Right lobe of liver (tissue), 6 donors: ENCODE data around the gene KCNMA1. TPM values are rescaled to one million over a fixed set of nuclear protein-coding genes. Genes with fewer than 3 reads are reported as not detected.

Source experiments
- ATAC-seq, 4 donors: fragments of 200-7000 bp; cut with Tn5 transposase; one replicate each; pipeline ENCODE4 v1.9.1; 2020; ENCODE audit warnings: mild to moderate bottlenecking in 4 of 4, moderate library complexity in 4 of 4
- DNase-seq, 3 donors: peaks; one replicate each; pipeline ENCODE4 v3.0.0-alpha.2; 2020
- H3K27ac ChIP-seq, 3 donors: fragments of 200-600 bp; one replicate each; pipeline ENCODE4 v1.8.0; 2022
- H3K27me3 ChIP-seq, 2 donors: fragments of 200-600 bp; one replicate each; pipeline ENCODE4 v1.8.0; 2022
- H3K36me3 ChIP-seq, 4 donors: fragments of 200-600 bp; sonication (generic) in 1 of 4; one replicate each; pipeline versions ENCODE4 v1.5.1 to v1.8.0; 2017 to 2022; ENCODE audit warnings: control low read depth in 1 of 4
- H3K4me1 ChIP-seq, 4 donors: fragments of 200-600 bp; sonication (generic) in 1 of 4; one replicate each; pipeline versions ENCODE4 v1.5.1 to v1.8.0; 2017 to 2022; ENCODE audit warnings: control low read depth in 1 of 4
- H3K4me3 ChIP-seq, 3 donors: fragments of 200-600 bp; one replicate each; pipeline ENCODE4 v1.8.0; 2022
- H3K9me3 ChIP-seq, 4 donors: fragments of 200-600 bp; sonication (generic) in 1 of 4; one replicate each; pipeline versions ENCODE4 v1.5.1 to v1.8.0; 2017 to 2022; ENCODE audit warnings: control low read depth in 1 of 4
- CTCF ChIP-seq, 4 donors: fragments of 200-600 bp in 3 of 4; fragments of 450-650 bp in 1 of 4; IDR thresholded peaks; one replicate each; pipeline versions ENCODE4 v1.5.1 to v1.8.0; 2016 to 2022; ENCODE audit warnings: antibody characterized with exemption in 4 of 4, mild to moderate bottlenecking in 2 of 4
- POLR2A ChIP-seq: fragments of 450-650 bp; IDR thresholded peaks from one replicate; pipeline ENCODE4 v1.6.1; 2017; ENCODE audit warnings: antibody characterized with exemption, mild to moderate bottlenecking
- WGBS: methylation state at CpG from one replicate; pipeline ENCODE4 v1.1.6; 2018; ENCODE audit warnings: low coverage, low lambda C conversion rate; ENCODE audit not compliant: insufficient coverage; ENCODE audit errors: missing lambda C conversion rate; 5-methylcytosine and 5-hydroxymethylcytosine counted together
- intact Hi-C, 2 donors: fragments of 100-400 bp; cut with DNase I; formaldehyde crosslinking; loops; one replicate each; pipeline versions ENCODE4 v1.11.2 to v1.14.1; 2022
- total RNA-seq, 6 experiments: library from RNA; depleted of rRNA in 2 of 6; stranded (reverse); fragments of >200 nt in 2 of 6; fragmentation: NEBNext Ultra II Directional in 3 of 6; extraction: Animal tissue kit (Norgen Biotek cat#: 25700) in 3 of 6; gene quantifications; one replicate each; pipeline versions ENCODE4 v1.1.0 to v1.2.4, GENCODE V29; 2016 to 2023
- donor health status: DM: no; HTN: yes; CAD: no.
- donor health status: DM: no; HTN: no; CAD: no.
- donor health status: DM: no; HTN: no; CAD: no.
- donor health status: DM: no; HTN: yes; CAD: no.
- donor health status: DM: no; HTN: yes; CAD: no.

Gene KCNMA1
- total RNA-seq, 6 experiments from 2014 or later, result 5.7 to 48.0 (median 15.1) TPM

- no peaks in the 10 kb centered on the region for H3K36me3 ChIP-seq
- peak overlapping the region in 2 of 3 donors; percentile 72 to 88 for H3K27ac ChIP-seq
- H3K27me3 ChIP-seq, result no peaks in the 10 kb centered on the region
- intact Hi-C loops, result no loop called here
- WGBS, result 44% methylated on average over 5 of the region's 5 CpGs
- peak overlapping the region in 1 of 3 donors; percentile 32 for H3K4me3 ChIP-seq
- peaks cover 0 to 23% (median 7%) of the 10 kb centered on the region in 4 donors for H3K4me1 ChIP-seq
- no peaks in the 10 kb centered on the region for H3K9me3 ChIP-seq
- no peak for TF ChIP-seq POLR2A
- TF ChIP-seq CTCF (IDR thresholded peaks at IDR 0.05), result no peak
- peak; percentile 31 to 66 (median 48) for ATAC-seq
- DNase-seq, result no peak
Measured at GRCh38 chr10:77297393-77297739, 340.2 kb downstream of the KCNMA1 start.

DNA sequence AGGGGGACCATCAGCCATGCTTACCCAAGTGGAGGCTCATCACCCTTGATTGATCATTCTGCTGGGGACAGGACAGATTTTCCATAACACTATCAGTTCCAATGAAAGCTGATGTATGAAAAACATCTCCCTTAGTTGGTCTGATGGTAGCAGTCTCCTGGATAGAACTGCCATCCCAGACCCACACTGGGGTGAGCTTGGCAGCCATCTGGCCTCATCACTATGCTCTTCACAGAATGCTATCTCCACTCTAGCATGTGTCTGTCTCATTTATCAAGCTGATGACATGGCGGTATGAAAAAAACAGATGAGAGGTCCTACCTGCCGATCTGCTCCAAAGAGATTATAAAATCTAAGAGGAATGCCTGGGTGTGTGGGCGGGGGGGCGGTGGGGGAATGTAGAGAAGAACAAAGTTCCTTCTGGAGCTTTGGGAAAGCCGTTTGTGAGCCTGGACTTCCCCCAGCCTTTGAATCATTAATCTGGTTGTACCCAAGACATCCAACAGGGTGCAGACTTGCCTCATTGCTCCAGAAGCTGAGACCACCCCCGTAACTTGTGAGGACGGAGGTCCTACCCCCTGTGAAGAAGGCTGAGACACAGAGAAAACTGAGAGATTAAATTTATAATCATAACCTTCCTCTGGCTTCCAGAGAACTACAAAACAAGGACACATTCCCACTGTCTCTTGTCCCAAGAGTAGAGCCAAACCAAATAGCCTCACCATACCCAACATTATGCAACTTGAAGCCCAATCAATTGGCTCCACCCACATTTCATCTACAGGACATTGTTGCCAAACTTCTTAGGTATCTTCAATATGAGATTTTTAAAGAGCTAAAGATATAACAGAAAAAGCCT, 340.8 kb downstream of the KCNMA1 start:
- Histone ChIP-seq H3K36me3 (no peaks in the 10 kb centered on the region), H3K4me3 (peak overlapping the region in 2 of 3 donors; percentile 32 to 41), H3K27ac (peak overlapping the region in 2 of 3 donors; percentile 72 to 88), H3K9me3 (no peaks in the 10 kb centered on the region), H3K27me3 (no peaks in the 10 kb centered on the region), H3K4me1 (peaks cover 0 to 23% (median 7%) of the 10 kb centered on the region in 4 donors)
- ATAC-seq (peak; percentile 78 to 87 (median 84)), DNase-seq (peak in 2 of 3 donors; percentile 33 to 80)
- intact Hi-C loops, result no loop called here
- TF ChIP-seq CTCF (IDR thresholded peaks at IDR 0.05) (peak; percentile 21 to 39 (median 31)), POLR2A (no peak)
- WGBS, result 21% methylated on average over 4 of the region's 7 CpGs

- no peak for TF ChIP-seq POLR2A
- TF ChIP-seq CTCF (IDR thresholded peaks at IDR 0.05), result no peak
- 79% methylated on average over 5 of the region's 7 CpGs for WGBS
- intact Hi-C loops, result no loop called here
- Histone ChIP-seq H3K9me3 (no peaks in the 10 kb centered on the region), H3K4me1 (peaks cover 0 to 23% (median 7%) of the 10 kb centered on the region in 4 donors), H3K27ac (no peak overlapping the region), H3K36me3 (no peaks in the 10 kb centered on the region), H3K4me3 (no peak overlapping the region), H3K27me3 (no peaks in the 10 kb centered on the region)
- ATAC-seq (no peak), DNase-seq (no peak)
Measured at GRCh38 chr10:77293773-77294172, 343.8 kb downstream of the KCNMA1 start.

- Histone ChIP-seq H3K36me3 (no peaks in the 10 kb centered on the region), H3K9me3 (no peaks in the 10 kb centered on the region), H3K27me3 (no peaks in the 10 kb centered on the region), H3K4me1 (peaks cover 0 to 25% (median 9%) of the 10 kb centered on the region in 4 donors), H3K4me3 (no peak overlapping the region), H3K27ac (no peak overlapping the region)
- ATAC-seq (no peak), DNase-seq (no peak)
- WGBS, result 100% methylated on average over 1 of the region's 2 CpGs
- no peak for TF ChIP-seq POLR2A
- TF ChIP-seq CTCF (IDR thresholded peaks at IDR 0.05), result no peak
- intact Hi-C loops, result no loop called here
Measured at GRCh38 chr10:77293347-77293746, 344.3 kb downstream of the KCNMA1 start.
